ENCODE results near the gene ZNF341.

GRCh38 chr20:33693289-33693688 lies 38.5 kb upstream of the ZNF341 start:
- TF ChIP-seq, protein P1, sequence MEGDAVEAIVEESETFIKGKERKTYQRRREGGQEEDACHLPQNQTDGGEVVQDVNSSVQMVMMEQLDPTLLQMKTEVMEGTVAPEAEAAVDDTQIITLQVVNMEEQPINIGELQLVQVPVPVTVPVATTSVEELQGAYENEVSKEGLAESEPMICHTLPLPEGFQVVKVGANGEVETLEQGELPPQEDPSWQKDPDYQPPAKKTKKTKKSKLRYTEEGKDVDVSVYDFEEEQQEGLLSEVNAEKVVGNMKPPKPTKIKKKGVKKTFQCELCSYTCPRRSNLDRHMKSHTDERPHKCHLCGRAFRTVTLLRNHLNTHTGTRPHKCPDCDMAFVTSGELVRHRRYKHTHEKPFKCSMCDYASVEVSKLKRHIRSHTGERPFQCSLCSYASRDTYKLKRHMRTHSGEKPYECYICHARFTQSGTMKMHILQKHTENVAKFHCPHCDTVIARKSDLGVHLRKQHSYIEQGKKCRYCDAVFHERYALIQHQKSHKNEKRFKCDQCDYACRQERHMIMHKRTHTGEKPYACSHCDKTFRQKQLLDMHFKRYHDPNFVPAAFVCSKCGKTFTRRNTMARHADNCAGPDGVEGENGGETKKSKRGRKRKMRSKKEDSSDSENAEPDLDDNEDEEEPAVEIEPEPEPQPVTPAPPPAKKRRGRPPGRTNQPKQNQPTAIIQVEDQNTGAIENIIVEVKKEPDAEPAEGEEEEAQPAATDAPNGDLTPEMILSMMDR (IDR thresholded peaks at IDR 0.05) = no peak
- TF ChIP-seq POLR2A (IDR thresholded peaks at IDR 0.05) = no peak
